ENCODE measurements around the gene MMS22L.
"Not testable (repeated sequence)": the region's sequence is repeated elsewhere in the genome, so short reads cannot be mapped to it uniquely, and the experiment has no call there.

The MMS22L gene

DNA sequence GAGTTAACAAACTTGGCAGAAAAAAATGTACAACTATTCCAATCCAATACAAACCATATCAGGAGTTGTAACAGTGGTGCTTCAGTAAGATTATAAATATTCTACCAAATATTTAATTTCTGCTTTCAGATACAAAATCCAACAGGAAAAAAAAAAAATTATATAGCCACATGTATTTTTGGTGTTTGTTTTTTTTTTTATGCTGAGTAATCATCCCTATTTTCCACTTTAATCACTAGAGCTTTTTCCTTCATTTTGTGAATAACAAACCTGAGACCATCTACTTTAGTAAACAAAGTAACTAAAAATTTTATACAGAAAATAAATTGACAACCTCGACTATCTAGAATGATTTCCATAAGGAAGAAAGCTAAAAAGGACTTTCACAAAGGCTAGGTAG lies 36.2 kb downstream of the MMS22L start:
- no peak for DNase-seq (ENCODE audit: low read depth in 3 of 3, low spot score in 1 of 3)

DNA sequence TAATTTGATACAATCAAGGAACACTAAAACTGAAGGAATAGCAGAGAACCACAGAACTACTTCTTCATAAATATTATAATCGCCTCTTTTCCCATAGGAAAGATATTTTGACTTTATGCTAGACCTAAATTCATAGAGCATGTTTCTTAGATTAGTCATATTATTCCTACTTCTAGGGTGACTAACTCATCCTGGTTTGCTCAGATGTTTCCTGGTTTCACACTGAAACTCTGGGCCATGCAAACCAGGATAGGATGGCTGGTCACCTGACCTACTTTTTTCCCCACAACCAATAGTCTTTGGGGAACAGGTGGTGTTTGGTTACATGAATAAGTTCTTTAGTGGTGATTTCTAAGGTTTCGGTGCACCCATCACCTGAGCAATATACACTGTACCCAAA lies 42.8 kb downstream of the MMS22L start:
- no peak for DNase-seq (ENCODE audit: low read depth in 3 of 3, low spot score in 1 of 3)

DNA sequence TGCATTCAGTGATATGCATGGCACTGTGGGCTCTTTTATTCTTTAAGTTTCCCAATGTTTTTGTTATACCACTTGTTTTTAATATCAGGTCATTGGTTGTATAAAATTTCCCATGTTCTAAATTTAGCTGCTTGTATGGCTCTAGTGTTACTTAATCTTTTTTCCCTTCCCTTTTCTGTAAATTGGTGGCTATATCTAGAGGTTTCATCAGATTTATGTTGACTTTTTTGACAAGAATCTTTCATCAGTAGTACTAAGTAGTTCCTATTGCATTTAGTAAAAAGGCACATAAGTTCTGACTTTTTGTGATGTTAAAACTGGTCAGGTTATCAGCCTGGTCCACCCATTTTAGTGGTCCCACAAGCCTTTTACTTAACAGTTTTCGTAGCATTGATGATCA lies 51.1 kb downstream of the MMS22L start:
- DNase-seq (ENCODE audit: low read depth in 3 of 3, low spot score in 1 of 3) = no peak

DNA sequence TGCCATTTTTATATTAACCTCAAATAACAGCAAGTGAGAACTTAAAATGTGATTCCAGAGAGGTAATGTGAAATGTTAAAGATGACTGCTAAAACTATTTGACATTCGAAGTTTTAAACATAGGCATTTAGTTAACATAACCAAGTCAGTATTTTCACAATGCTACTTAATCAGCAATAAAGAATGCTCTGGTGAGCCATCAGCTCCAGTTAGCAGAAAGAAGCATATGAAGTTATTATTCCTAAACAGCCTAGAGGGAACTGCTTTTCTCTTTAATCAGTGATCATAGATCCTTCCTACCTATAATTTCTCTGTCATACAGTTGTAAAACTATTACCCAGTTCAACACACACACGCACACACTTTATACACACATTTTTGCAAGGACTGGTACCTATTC lies 60.1 kb downstream of the MMS22L start:
- DNase-seq (ENCODE audit: low read depth in 3 of 3, low spot score in 1 of 3) = no peak

DNA sequence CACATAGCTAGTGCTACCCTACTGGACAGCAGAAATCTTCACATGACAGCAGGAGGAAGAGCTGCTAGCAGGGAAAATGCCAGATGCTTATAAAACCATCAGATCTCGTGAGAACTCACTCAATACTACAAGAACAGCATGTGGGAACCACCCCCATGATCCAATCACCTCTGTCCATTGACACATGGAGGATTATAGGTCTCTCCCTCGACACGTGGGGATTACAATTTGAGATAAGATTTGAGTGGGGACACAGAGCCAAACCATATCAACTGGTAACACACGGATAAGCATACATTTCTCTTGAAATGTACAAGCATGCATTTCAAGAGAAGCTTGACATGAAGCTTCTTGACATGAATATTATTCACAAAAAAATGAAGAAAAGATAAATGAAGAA lies 64.1 kb downstream of the MMS22L start:
- DNase-seq (ENCODE audit: low read depth in 3 of 3, low spot score in 1 of 3) = no peak

DNA sequence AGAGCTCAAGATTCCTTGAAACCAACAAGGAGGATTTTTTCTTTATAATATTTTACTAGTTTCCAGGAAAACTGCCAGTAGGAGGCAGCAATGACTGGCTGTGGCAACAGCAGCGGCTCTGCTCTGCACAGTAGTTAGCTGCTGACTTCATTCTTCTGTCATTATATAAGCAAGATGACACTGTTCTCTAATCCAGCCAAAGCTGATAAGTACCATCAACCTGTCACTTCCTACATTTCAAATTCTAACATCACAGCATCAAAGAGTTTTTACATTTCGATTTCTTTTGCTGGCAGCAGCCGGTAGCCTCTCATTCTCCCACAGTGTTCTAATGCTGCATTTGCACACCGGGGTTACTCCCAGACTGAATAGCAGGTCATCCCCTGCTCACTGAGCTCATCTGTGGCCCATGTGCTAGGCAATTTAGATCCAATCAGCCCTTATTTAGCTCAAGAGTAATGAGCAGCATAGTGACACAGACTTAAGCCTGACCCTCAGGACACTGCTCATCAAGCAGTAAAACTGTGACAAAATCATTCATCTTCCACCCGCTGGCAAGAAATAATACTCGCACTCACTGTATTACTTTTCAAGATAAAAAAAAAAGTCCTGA lies 67.8 kb downstream of the MMS22L start:
- DNase-seq (ENCODE audit: low read depth in 3 of 3, low spot score in 1 of 3) = no peak

DNA sequence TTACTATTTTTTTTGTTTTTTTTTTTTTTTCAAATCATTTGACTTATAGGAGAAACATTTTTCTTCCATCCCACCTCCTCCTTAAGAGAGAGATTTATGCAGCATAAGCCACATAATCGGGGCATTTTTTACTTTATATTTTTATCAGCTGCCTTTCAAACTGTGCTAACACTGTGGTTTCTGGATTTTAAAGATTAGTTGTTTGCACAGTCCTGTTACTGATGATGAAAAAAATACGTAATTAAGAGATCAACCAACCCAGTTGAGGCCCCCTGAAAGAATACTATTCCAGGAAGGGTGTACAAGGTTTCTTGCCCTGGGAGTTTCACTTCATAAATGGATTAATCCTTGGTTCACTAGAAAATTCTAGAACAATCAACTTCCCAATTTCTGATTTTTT lies 68.3 kb downstream of the MMS22L start:
- no peak for DNase-seq (ENCODE audit: low read depth in 3 of 3, low spot score in 1 of 3)

DNA sequence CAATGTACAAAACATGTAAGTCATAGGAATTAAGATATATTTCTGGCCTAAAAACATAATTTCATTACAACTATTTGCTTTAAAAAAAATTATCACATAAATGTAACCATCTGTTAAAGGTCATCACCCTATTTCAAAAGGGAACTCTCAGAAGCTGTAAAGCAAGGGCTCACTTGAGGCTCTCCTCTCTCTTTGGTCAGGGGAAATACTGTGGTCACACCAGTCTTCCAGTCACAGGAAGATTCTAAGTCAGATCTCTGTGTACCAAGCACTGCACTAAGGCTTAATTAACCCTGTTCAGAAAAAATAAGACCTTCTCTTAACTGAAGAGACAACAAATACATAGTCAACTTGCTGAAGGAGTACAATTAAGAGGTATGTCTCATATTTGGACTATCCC lies 75.6 kb downstream of the MMS22L start:
- DNase-seq (ENCODE audit: low read depth in 3 of 3, low spot score in 1 of 3) = no peak

DNA sequence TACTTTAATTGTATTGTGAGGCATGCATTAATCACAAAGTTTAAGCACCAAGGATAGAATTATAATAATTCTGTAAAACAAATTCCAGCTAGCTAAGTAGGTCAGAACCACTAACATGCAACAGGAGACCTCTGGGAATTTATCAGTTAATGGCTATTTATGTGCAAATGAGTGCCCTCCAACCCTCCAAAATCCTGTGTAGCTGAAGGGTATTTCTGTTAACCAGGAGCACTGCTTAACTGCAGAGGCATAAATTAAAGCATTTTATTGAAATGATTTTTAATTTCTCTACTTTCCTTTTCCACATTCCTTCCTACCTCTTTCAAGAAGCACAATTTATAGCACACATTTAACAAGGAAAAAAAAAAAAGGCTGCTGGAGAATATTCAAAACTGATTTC lies 77.0 kb downstream of the MMS22L start:
- DNase-seq (ENCODE audit: low read depth in 3 of 3, low spot score in 1 of 3) = no peak

DNA sequence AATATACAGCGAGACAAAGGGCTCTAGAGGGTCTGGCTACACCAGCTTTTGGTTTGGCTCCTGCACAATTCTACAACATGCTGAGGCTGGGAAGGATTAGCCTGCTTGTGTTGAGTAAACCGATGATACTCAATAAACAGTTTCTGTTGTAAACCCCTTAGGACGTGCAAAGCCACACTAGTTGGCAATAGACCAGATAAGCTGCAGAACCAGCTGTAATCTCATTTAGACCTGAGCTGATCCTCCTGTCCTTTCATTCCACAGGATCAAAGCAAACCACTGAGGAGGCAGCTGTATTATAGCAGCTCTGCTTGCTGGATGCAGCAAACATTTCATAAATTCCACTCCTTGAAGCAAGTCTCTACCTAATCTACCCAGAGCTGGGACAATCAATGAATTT lies 79.7 kb downstream of the MMS22L start:
- no peak for DNase-seq (ENCODE audit: low read depth in 3 of 3, low spot score in 1 of 3)

DNA sequence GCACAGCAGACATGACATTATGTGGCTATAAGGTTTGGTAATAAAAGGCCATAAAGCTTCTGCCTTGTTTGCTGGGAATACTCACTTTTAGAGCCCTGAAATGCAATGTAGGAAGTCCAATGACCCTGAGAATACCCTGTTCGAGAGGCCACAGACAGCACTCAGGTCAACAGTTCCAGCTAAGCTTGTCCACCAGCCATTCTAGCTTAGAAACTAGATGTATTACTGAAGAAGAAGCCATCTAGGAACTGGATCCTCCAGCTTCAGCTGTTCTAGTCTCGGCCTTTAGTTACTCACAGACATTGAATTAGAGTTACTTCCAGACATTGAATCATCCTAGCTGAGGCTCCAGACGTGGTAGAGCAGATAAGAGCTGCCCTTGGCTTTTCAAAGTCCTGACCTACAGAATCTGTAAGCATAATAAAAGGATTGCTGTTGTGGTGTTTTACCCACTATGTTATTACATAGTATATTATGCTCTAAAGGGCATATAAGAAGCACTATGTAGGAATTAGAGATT lies 84.9 kb downstream of the MMS22L start:
- no peak for DNase-seq (ENCODE audit: low read depth in 3 of 3, low spot score in 1 of 3)

DNA sequence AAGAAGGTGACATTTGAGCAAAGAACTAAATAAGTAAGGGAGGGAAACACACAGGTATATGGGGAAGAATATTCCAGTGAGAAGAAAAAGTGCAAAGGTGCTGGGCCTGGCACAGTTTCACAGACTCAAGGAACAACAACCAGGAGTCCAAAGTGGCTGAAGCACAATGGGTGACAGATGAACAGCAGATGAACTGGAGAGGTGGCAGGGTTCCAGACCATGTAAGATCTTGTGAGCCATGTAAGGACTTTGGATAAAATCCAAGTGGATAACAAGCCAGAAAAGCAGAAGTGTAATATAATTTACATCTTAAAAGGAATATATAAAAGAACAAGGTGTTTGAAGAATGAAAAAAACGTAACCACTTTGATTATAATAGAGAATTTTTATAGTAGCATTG lies 87.9 kb downstream of the MMS22L start:
- no peak for DNase-seq (ENCODE audit: low read depth in 3 of 3, low spot score in 1 of 3)

DNA sequence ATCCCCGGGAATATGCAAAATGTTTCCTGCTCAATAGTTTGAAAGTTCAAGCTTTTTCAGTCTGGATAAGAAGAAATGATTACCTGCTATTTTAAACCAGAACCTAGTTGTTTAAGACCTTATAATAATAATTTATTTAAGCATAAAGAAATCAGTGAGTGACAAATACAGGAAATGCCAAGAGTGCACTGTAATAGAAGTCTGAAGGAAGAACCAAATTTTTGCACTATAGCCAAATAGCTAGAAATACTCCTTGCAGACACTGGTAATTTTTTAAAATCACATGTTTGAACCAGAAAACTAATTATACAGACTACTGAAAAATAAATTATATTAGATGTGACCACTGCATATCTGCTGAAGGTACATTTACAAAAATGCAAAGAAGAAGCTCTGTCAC lies 93.2 kb downstream of the MMS22L start:
- no peak for DNase-seq (ENCODE audit: low read depth in 3 of 3, low spot score in 1 of 3)

DNA sequence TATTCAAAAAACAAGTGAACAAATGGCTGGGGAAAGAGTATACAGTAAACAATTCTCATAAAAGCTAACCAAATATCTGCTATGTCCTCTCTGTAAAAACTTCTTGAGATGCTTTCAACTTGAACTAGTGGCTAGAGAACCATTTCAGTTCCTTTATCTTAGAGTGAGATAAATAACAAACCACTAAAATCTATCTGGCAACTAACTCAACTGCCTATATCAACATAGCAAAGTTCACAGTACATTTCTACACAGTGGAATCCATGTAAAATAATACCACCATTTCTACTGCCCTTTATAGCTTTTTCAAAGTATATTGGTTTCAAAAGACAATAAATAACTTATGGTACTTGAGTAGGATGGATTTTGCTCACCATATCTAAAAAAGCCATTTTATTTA lies 95.1 kb downstream of the MMS22L start:
- no peak for DNase-seq (ENCODE audit: low read depth in 3 of 3, low spot score in 1 of 3)

DNA sequence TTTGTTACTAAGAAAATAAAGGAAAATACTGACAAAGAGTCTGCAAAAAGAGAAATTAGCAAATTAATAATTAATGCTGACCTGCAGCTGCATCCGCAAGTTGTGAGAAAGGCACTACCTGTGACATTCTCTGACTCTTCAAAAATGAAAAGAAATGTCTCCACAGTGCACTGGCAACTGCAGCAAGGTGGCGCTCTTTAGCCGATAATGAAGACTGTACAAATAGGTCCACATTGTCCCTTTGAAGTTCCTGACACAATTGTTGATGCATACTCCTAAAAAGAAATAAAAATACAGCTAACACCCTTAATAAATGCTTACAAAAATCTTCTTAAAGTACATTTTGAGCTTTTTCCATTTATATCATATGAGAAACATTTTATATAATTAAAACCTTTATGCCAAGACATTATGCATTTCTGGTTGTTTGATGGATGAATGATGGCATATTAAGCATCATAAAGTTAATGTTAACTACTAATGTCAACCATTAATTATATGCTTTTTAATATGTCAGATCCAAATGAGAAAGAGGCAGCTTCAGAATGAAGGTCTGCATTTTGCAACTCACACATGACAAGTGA lies 96.5 kb downstream of the MMS22L start:
- peak; percentile 5 to 41 (median 17) for DNase-seq (ENCODE audit: low read depth in 3 of 3, low spot score in 1 of 3)

DNA sequence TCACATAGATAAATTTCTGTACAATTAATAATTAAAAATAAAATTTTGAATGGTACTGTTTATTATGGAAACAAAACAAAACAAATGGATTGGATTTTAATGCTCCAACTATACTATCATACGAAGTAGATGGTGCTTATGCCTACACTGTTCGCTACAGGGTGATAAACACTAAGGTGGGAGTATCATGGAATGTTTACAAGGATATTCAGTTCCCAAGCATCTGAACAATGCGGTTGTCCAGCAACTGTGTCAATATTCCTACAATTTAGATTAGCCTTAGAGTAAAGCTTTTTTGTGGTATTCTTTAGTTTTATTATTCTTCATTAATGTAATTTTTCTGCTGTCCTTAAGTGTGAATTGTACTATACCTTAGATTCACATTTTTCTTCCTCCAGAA lies 105.1 kb downstream of the MMS22L start:
- no peak for DNase-seq (ENCODE audit: low read depth in 3 of 3, low spot score in 1 of 3)

DNA sequence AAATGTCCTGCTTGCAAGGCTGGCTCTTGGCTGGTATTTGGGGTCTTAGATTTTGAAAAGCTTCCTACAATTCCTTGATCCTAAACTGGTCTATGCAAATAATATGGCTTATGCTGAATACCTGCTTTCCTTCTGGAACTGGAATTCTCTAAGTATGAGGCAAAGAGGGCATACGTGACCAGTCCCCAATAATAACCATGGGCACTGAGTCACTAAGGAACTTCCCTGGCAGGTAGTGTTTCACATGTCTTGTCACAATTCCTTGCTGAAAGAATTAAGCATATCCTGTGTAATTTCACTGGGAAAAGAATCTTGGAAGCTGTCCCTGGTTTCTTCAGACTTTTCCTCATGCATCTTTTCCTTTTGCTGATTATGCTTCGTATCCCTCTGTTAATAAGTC lies 106.5 kb downstream of the MMS22L start:
- no peak for DNase-seq (ENCODE audit: low read depth in 3 of 3, low spot score in 1 of 3)

DNA sequence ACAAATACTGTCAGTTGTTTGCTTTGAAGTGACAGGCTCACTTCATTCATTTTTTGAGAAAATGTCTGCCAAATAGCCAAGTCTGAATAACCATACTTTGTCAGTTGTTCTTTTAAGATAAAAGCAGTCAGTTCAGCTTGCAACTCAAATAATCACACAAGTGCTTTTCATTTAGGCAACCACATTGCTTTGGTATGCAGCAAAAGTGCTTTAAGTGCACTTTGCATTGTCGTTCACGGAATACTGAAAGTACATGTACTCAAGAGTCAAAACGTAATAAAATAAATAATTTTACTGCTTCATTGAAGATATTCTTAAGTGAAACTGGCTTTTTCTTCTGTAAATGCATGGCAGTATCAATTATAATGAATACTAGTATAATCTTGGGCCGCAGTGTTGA lies 107.2 kb downstream of the MMS22L start:
- DNase-seq (ENCODE audit: low read depth in 3 of 3, low spot score in 1 of 3) = no peak

DNA sequence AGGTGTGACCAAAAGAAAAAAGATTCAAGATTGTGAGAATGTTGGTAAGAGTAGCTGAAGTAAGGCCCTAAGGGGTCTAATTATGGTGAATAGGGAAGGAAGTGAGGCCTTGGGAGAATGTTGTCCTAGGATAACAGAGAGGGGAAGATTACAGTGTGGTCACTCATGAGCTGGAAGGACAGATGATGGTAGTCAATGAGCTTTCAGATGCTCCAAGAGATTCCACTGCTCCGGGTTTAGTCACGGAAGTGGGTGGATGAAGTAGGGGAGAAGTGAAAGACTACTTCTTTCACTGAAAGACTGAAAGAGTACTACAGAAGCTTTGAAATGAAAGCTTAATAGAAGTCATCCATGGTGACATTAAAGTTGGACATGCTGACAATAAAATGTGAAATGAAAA lies 108.5 kb downstream of the MMS22L start:
- no peak for DNase-seq (ENCODE audit: low read depth in 3 of 3, low spot score in 1 of 3)

DNA sequence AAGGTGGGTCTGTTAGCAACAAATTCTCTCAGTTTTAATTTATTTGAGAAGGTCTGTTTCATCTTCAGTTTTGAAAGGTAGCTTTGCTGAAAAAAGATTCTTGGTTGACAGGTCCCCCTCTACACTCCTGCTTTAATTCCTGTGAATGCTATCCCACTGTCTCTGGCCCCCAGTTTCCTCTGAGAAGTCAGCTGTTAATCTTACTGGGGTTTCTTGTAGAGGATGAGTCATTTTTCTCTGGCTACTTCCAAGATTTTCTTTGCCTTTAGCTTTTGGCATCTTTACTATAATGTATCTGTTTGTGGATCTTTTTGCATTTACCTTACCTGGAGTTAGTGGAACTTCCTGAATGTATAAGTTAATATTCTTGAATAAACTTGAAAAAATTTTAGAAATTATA lies 122.7 kb downstream of the MMS22L start:
- DNase-seq (ENCODE audit: low read depth in 3 of 3, low spot score in 1 of 3) = no peak

DNA sequence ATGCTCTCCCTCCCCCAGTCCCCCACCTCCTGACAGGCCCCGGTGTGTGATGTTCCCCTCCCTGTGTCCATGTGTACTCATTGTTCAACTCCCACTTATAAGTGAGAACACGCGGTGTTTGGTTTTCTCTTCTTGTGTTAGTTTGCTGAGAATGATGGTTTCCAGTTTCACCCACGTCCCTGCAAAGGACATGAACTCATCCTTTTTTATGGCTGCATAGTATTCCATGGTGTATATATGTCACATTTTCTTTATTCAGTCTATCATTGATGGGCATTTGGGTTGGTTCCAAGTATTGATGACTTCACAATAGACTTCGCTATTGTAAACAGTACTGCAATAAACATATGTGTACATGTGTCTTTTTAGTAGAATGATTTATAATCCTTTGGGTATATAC lies 127.6 kb downstream of the MMS22L start:
- DNase-seq (ENCODE audit: low read depth in 3 of 3, low spot score in 1 of 3) = not testable (repeated sequence)

DNA sequence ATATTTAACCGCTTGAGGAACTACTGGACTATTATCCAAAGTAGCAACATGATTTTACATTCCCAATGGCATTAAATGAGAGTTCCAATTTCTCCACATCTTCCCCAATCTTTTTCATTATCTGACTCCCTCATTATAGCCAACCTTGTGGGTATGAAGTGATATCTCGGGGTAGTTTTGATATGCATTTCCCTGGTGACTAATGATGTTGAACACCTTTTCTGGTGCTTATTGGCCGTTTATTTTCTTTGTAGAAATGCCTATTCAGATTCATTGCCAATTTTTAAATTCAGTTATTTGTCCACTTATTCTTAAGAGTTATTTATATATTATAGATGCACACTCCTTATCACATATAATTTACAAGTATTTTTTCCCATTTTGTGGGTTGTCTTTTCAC lies 129.0 kb downstream of the MMS22L start:
- no peak for DNase-seq (ENCODE audit: low read depth in 3 of 3, low spot score in 1 of 3)

DNA sequence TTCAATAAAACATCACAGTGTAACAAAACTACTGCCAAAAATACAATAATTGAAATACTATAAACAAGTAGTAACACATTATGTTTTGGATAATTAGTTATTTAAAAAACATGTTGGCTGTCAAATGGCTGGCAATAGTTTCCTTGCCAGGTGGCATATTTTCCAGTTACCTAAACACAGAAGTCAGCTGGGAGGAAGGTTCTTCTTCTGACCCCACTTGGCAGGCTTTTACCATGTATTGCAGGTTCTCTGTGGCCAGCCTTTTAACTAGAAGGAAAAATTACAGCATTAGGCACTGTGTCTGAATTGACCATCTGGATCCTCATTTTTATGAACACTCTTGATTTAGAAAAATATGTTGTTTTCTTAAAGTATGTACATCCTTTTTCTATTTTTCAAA lies 131.4 kb downstream of the MMS22L start:
- no peak for DNase-seq (ENCODE audit: low read depth in 3 of 3, low spot score in 1 of 3)

Data from stimulated activated CD4-positive, alpha-beta T cell treated with anti-CD3 and anti-CD28 coated beads, TNF-alpha, amount 100 ng/mL, for 1 hour (primary cell).